SK-N-MC (cell line): Measurements from ENCODE around the gene AAK1.

ENCODE experiments used
- DNase-seq: peaks from one replicate; pipeline ENCODE4 v3.0.0-alpha.2; 2011; ENCODE audit warnings: low read depth, low spot score
- H3K27ac ChIP-seq: fragments of 200-600 bp; sonication (generic); 2 replicates; pipeline ENCODE4 v1.5.1; 2016; ENCODE audit warnings: mixed run types
- H3K36me3 ChIP-seq: fragments of 200-600 bp; sonication (generic); 2 replicates; pipeline ENCODE4 v1.6.1; 2017; ENCODE audit warnings: antibody characterized with exemption, low read length, mixed read lengths; ENCODE audit not compliant: insufficient read depth
- H3K4me3 ChIP-seq: fragments of 200-600 bp; sonication (generic); 2 replicates; pipeline ENCODE4 v1.5.1; 2016
- H3K9ac ChIP-seq: fragments of 200-600 bp; sonication (generic); 2 replicates; pipeline ENCODE4 v1.8.0; 2017; ENCODE audit warnings: mixed run types, mixed read lengths; ENCODE audit not compliant: insufficient read length
- H3K9me3 ChIP-seq: fragments of 200-600 bp; sonication (generic); 2 replicates; pipeline ENCODE4 v1.6.1; 2017; ENCODE audit warnings: low read depth, mild to moderate bottlenecking, antibody characterized with exemption, low read length, moderate library complexity, mixed read lengths
- EZH2 ChIP-seq: fragments of 200-600 bp; sonication (generic); IDR thresholded peaks from one replicate; pipeline ENCODE4 v1.6.1; 2017; ENCODE audit warnings: antibody characterized with exemption
- FOXP2 ChIP-seq: optimal IDR thresholded peaks from 2 replicates; pipeline ENCODE3; 2011; ENCODE audit warnings: mild to moderate bottlenecking, moderate library complexity; ENCODE audit not compliant: insufficient read depth; ENCODE audit errors: extremely low read length, control extremely low read depth
- POLR2AphosphoS5 ChIP-seq: IDR thresholded peaks from 2 replicates; pipeline ENCODE4 v1.6.1; 2012; ENCODE audit warnings: mild to moderate bottlenecking, low read depth, low read length, borderline replicate concordance

AAK1 gene

GRCh38 chr2:69572641-69573040 lies 70.9 kb downstream of the AAK1 start:
- Histone ChIP-seq H3K36me3 (no peaks in the 10 kb centered on the region), H3K9me3 (no peaks in the 10 kb centered on the region), H3K27ac (no peak overlapping the region), H3K9ac (no peak overlapping the region), H3K4me3 (no peak overlapping the region)
- TF ChIP-seq POLR2AphosphoS5 (no peak), FOXP2 (no peak), EZH2 (no peak)
- no peak for DNase-seq

- Histone ChIP-seq H3K4me3 (no peak overlapping the region), H3K9me3 (no peaks in the 10 kb centered on the region), H3K36me3 (no peaks in the 10 kb centered on the region), H3K27ac (no peak overlapping the region), H3K9ac (no peak overlapping the region)
- no peak for DNase-seq
- no peak for TF ChIP-seq FOXP2
- TF ChIP-seq POLR2AphosphoS5, result no peak
- TF ChIP-seq EZH2, result no peak
Observed at GRCh38 chr2:69571189-69571588, 72.3 kb downstream of the AAK1 start.

DNA sequence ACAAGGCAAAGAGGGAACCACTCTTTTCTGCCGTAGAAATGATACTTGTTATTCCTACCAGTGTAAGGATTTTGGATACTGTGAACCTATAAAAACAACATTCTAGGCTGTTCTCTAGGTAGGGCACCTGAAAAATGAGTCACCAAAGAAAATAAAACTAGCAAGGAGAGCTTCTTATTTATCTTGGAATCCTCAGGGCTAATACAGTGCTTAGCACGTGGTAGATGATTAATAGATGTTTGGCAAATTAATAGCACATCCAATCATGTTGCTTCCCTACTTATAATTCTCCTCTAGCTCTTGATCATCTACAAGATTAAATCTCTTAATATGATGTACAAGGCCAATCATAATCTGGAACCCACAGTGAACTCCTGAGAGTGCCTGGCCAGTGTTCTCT lies 73.1 kb downstream of the AAK1 start:
- TF ChIP-seq FOXP2, result no peak
- TF ChIP-seq EZH2, result no peak
- TF ChIP-seq POLR2AphosphoS5, result no peak
- no peak overlapping the region for H3K27ac ChIP-seq
- H3K9me3 ChIP-seq, result no peaks in the 10 kb centered on the region
- no peak for DNase-seq
- H3K36me3 ChIP-seq, result no peaks in the 10 kb centered on the region
- no peak overlapping the region for H3K4me3 ChIP-seq
- no peak overlapping the region for H3K9ac ChIP-seq

- TF ChIP-seq FOXP2 (no peak), POLR2AphosphoS5 (no peak), EZH2 (no peak)
- no peak for DNase-seq
- H3K9ac ChIP-seq, result no peak overlapping the region
- no peaks in the 10 kb centered on the region for H3K36me3 ChIP-seq
- H3K9me3 ChIP-seq, result no peaks in the 10 kb centered on the region
- no peak overlapping the region for H3K27ac ChIP-seq
- no peak overlapping the region for H3K4me3 ChIP-seq
Observed at GRCh38 chr2:69567909-69568300, 75.6 kb downstream of the AAK1 start.

DNA sequence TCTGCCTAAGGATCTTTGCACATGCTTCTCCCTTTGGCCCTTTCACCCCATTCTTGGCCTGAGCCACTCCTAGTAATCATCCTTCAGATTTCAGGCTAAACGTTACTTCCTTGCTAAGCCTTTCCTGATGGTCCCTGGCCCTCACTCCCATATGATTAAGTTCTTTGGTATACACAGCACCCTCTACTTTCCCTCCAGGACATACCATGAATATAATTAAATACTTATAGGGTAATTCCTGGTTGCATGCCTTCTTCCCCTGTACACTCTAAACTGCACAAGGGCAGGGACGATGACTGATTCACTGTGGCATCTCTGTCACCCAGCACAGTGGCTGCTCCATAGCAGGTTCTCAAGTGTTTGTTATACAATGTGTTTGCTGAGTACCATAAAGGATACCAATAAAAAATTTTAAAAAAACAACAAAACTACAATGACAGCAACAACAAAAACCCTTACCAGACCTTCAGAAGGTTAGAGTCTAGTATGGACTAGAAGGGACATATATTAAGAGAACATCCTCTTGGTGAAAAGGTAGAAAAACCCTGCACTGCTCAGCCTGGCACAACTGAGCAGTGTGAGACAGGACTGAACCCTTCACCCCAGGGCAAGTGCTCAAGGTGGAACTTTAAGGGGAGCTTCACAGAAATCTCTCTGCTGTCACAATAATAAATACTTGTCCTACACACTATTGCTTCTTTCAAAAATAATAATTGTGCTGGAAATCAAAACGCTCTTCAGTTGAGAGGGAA lies 76.2 kb downstream of the AAK1 start:
- Histone ChIP-seq H3K4me3 (no peak overlapping the region), H3K36me3 (no peaks in the 10 kb centered on the region), H3K27ac (no peak overlapping the region), H3K9ac (no peak overlapping the region), H3K9me3 (no peaks in the 10 kb centered on the region)
- DNase-seq, result no peak
- TF ChIP-seq FOXP2 (no peak), POLR2AphosphoS5 (no peak), EZH2 (no peak)

DNA sequence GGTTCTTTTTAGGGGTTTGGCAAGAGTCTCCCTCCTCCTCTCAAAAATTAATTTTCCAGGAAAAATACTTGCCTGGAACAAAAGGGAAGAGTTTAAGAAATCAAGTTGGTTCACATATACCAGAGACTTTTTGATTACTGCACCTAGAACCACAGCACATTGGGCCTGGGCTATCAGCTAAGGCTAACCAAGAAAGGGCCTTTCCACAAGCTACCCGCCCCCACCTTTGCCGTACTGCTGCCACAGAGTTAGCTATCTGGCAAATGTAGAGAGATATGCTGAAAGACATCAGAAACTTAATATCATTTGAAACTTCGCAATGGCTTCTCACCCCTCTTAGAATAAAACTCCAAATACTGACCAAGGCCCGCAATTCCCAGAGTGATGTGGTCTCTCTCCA lies 76.9 kb downstream of the AAK1 start:
- TF ChIP-seq FOXP2, result no peak
- Histone ChIP-seq H3K9ac (no peak overlapping the region), H3K27ac (no peak overlapping the region), H3K9me3 (no peaks in the 10 kb centered on the region), H3K36me3 (no peaks in the 10 kb centered on the region), H3K4me3 (no peak overlapping the region)
- no peak for DNase-seq

- no peak overlapping the region for H3K27ac ChIP-seq
- no peak overlapping the region for H3K9ac ChIP-seq
- TF ChIP-seq FOXP2, result no peak
- no peak for TF ChIP-seq EZH2
- TF ChIP-seq POLR2AphosphoS5, result no peak
- no peaks in the 10 kb centered on the region for H3K9me3 ChIP-seq
- DNase-seq, result no peak
- no peaks in the 10 kb centered on the region for H3K36me3 ChIP-seq
- no peak overlapping the region for H3K4me3 ChIP-seq
Observed at GRCh38 chr2:69565431-69565839, 78.1 kb downstream of the AAK1 start.

DNA sequence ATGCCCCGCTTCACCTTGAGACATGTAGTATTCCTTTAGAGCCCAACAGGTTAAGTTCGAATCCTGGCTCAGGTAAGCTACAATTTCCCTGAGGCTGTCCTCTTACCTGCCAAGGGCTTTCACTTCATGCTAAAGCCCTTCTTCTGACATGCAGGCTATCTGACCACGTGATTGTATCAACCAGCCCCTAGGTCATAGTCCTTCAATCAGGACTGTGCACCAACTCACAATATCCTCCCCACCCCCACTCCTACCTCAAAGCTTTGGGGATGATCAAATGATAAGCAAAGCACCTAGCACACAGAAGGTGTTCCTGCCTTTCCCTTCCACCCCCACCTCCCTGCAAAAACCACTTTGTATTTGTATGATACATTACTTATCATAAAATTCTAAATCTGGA lies 78.9 kb downstream of the AAK1 start:
- TF ChIP-seq POLR2AphosphoS5 (no peak), EZH2 (no peak), FOXP2 (no peak)
- H3K9ac ChIP-seq, result no peak overlapping the region
- DNase-seq, result no peak
- no peaks in the 10 kb centered on the region for H3K36me3 ChIP-seq
- no peak overlapping the region for H3K27ac ChIP-seq
- no peak overlapping the region for H3K4me3 ChIP-seq
- no peaks in the 10 kb centered on the region for H3K9me3 ChIP-seq

DNA sequence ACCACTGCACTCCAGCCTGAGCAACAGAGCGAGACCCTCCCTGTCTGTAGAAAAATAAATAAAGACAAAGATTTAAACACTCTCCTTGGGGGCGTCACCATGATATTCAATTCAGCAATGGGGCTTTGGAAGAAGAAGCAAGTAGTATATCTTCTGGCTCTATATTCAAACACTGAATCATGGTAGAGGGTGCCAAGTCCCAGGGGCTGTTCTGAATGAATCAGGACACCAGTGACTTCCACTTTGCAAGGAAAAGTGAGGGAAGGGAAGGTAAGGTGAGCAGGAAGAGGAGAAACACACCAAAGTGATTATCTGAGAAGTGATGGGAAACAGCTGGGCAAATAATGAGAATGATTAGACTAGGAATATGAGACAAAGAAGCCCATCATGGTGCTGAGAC lies 80.5 kb downstream of the AAK1 start:
- TF ChIP-seq EZH2 (no peak), POLR2AphosphoS5 (no peak), FOXP2 (no peak)
- no peak overlapping the region for H3K4me3 ChIP-seq
- no peak overlapping the region for H3K27ac ChIP-seq
- H3K9ac ChIP-seq, result no peak overlapping the region
- no peaks in the 10 kb centered on the region for H3K9me3 ChIP-seq
- DNase-seq, result no peak
- no peaks in the 10 kb centered on the region for H3K36me3 ChIP-seq
